ENCODE results near the gene LBHD1.

Gene LBHD1

DNA sequence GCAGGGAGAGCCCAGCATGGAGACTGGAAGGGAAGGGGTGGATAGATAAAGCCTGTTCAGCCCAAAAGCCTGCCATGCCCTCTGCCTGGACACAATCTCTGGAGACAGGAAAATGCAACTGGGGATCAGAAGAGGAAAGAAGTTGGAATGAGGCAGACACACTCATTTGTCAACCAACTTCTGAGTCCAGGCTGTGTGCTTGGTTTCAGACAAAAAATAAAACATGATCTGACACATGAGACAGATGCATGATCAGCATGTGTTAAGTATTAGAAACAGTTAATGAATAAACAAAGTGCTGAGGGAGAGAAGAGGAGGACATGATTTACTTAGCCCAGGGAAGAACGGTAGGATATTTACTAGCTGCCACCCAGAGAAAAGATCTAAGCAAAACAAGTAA is 16.4 kb upstream of the LBHD1 start:
- Mint-ChIP-seq H3K27me3 (ENCODE audit: low read depth) (no peaks in the 10 kb centered on the region), H3K36me3 (ENCODE audit: low read depth) (peaks cover 24% of the 10 kb centered on the region), H3K9me3 (no peaks in the 10 kb centered on the region), H3K4me3 (peak overlapping the region; percentile 36 to 77 (median 40)), H3K27ac (peak overlapping the region; percentile 89 to 98 (median 95)), H3K4me1 (peaks cover 21% of the 10 kb centered on the region)
- TF ChIP-seq, protein P1, sequence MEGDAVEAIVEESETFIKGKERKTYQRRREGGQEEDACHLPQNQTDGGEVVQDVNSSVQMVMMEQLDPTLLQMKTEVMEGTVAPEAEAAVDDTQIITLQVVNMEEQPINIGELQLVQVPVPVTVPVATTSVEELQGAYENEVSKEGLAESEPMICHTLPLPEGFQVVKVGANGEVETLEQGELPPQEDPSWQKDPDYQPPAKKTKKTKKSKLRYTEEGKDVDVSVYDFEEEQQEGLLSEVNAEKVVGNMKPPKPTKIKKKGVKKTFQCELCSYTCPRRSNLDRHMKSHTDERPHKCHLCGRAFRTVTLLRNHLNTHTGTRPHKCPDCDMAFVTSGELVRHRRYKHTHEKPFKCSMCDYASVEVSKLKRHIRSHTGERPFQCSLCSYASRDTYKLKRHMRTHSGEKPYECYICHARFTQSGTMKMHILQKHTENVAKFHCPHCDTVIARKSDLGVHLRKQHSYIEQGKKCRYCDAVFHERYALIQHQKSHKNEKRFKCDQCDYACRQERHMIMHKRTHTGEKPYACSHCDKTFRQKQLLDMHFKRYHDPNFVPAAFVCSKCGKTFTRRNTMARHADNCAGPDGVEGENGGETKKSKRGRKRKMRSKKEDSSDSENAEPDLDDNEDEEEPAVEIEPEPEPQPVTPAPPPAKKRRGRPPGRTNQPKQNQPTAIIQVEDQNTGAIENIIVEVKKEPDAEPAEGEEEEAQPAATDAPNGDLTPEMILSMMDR (IDR thresholded peaks at IDR 0.05; ENCODE audit: unreplicated experiment in 3 of 3): no peak

DNA sequence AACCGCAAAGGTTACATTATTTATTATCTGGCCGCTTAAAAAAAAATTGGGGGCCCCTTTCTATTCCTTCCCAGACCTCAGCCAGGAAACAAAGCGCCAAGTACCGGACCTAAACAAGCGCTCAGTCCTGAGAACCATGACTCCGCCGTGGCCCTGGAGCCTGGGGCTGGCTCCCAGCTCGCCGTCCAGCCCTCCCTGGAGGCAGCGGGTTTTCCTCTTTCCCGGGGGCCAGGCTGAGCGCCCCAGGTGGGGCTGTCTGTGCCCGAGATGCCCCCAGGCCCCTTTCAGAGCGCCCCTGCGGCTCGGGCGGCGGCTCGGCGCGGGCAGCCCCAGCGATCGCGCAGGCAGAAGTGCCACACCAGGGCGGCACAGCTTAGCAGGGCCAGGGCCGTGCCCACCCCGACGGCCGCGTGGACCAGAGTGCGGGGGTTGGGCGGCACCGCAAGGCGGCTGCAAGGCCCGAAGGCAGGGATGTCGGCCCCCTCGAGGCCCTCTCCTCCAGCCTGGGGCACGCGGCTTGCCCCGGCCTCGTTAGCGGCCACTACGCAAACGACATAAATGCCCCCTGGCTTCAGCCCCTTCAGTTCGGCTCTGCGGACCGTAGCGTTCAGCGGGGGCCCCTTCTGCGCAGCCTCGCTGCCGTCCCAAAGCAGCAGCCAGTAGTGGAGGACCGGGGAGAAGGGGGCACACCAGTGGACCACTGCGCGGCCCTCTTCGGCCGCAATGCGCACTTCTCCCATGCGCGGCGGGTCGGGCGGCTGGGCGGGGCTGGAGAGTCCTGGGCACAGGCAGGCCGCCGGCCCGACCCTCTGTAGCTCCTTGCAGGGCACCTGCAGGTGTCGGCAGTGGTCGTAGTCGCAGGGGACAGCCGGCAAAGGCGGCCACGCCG is 15.7 kb upstream of the LBHD1 start:
- peaks cover 21% of the 10 kb centered on the region for H3K36me3 Mint-ChIP-seq (ENCODE audit: low read depth)
- H3K4me3 Mint-ChIP-seq: no peak overlapping the region
- H3K4me1 Mint-ChIP-seq: peaks cover 21% of the 10 kb centered on the region
- H3K27ac Mint-ChIP-seq: peak overlapping the region in 2 of 3 experiments; percentile 95 to 98
- TF ChIP-seq, protein P1 (IDR thresholded peaks at IDR 0.05; ENCODE audit: unreplicated experiment in 3 of 3): no peak
- no peaks in the 10 kb centered on the region for H3K9me3 Mint-ChIP-seq
- H3K27me3 Mint-ChIP-seq (ENCODE audit: low read depth): no peaks in the 10 kb centered on the region

DNA sequence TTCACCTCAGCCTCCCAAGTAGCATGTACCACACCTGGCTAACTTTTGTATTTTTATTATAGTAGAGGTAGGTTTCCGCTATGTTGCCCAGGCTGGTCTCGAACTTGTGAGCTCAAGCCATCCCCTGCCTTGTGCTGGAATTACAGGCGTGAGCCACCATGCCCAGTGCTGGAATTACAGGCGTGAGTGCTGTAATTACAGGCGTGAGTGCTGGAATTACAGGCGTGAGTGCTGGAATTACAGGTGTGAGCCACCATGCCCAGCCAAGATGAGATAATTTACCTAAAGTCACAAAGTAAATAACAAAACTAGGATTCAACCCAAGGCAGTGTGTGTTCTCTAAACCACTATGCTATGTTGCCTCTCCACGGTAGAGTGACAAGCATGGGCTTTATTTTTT is 10.5 kb upstream of the LBHD1 start:
- Mint-ChIP-seq H3K27me3 (ENCODE audit: low read depth) (no peaks in the 10 kb centered on the region), H3K4me3 (no peak overlapping the region), H3K9me3 (no peaks in the 10 kb centered on the region), H3K36me3 (ENCODE audit: low read depth) (peaks cover 6% of the 10 kb centered on the region), H3K4me1 (peaks cover 22% of the 10 kb centered on the region), H3K27ac (no peak overlapping the region)
- TF ChIP-seq, protein P1 (IDR thresholded peaks at IDR 0.05; ENCODE audit: unreplicated experiment in 3 of 3): no peak

DNA sequence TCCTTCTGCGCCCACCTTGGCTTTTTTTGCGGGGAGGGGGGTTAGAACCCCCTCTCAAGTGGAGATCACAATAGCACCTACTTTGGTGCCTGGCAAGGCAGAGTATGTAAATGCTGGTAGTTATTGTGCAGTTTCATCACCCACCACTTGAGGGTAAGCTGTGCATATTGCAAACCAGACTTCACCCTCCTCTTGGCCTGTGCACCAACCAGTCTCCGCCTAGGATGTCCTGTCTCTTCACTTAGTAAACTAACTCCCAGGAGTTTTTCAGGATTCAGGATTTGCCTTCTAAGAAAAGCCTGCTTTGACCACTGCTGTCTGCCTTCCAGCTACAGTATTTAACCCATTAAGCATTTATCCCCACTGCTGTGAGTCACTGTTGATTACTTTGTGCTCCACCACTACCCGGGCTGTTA is 8.8 kb upstream of the LBHD1 start:
- peak overlapping the region; percentile 76 to 89 (median 85) for H3K4me3 Mint-ChIP-seq
- peaks cover 16% of the 10 kb centered on the region for H3K36me3 Mint-ChIP-seq (ENCODE audit: low read depth)
- H3K27ac Mint-ChIP-seq: peak overlapping the region; percentile 96 to 98 (median 96)
- TF ChIP-seq, protein P1 (IDR thresholded peaks at IDR 0.05; ENCODE audit: unreplicated experiment in 3 of 3): peak; percentile 51 to 60 (median 58)
- H3K4me1 Mint-ChIP-seq: peaks cover 30% of the 10 kb centered on the region
- no peaks in the 10 kb centered on the region for H3K9me3 Mint-ChIP-seq
- no peaks in the 10 kb centered on the region for H3K27me3 Mint-ChIP-seq (ENCODE audit: low read depth)

DNA sequence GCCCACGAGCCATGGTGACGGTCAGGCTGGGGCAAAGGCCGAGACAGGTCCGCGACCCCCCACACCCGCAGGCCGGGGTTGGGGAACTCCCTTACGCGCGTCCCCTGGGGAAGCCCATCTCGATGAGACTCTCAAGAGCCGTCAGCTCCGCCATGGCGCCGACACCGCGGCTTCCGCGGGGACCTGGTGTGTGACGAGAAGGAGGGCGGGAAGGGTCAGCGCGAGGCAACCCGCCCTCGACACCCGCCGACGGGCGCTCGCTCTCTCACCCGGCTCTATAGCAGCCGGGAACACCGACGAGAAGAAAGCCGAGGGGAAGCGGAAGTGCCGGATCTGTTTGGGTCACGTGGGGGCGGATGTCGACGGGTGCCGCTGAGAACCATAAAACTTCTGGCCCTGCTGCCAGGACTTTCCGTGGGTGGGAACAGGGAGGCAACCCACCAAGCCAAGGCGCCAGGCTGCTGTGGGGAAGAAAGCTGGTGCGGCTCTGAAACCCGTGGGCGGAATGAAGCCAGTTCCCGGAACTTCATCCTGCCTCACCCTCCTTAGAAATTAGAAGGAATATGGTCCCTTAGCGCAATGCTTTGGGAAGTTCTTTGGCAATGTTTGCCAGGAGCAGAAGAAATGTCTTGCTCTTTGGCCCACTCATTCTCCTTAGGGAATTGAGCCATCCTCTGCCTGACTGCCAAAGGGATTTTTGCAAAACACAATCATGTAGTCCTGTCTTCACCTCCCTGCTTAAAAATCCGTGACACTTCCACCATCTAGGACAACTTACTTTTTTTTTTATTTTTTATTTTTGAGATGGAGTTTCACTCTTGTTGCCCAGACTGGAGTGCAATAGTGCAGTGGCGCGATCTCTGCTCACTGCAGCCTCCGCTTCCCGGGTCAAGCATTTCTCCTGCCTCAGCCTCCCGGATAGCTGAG is 7.0 kb upstream of the LBHD1 start, which contains the start of gene UBXN1:
UBXN1 (minus strand) TSS at position 304 of the 927 bp plus-strand sequence; CDS start at position 154, 150 bp downstream.
- peak within 1 kb of the TSS; percentile 98 to 99 (median 98) for H3K27ac Mint-ChIP-seq
- H3K9me3 Mint-ChIP-seq: no peaks in the 10 kb centered on the region
- TF ChIP-seq, protein P1 (IDR thresholded peaks at IDR 0.05; ENCODE audit: unreplicated experiment in 3 of 3): no peak
- peaks cover 24% of the 10 kb centered on the region for H3K36me3 Mint-ChIP-seq (ENCODE audit: low read depth)
- H3K27me3 Mint-ChIP-seq (ENCODE audit: low read depth): no peaks in the 10 kb centered on the region
- H3K4me1 Mint-ChIP-seq: peaks cover 30% of the 10 kb centered on the region
- peak within 1 kb of the TSS; percentile 90 to 94 (median 92) for H3K4me3 Mint-ChIP-seq

All from nephron (organoid).